DMS53 treated with DMSO at 0.1 percent for 48 hours (cell line): ENCODE data around the gene RREB1.
A peak's percentile ranks its signal among the peaks of the same experiment; 100 is the strongest.

ENCODE experiments used
- DNase-seq: peaks from one replicate; lab custom pipeline; 2025; ENCODE audit not compliant: unreplicated experiment; lab: John Stamatoyannopoulos, UW

RREB1 gene

DNA sequence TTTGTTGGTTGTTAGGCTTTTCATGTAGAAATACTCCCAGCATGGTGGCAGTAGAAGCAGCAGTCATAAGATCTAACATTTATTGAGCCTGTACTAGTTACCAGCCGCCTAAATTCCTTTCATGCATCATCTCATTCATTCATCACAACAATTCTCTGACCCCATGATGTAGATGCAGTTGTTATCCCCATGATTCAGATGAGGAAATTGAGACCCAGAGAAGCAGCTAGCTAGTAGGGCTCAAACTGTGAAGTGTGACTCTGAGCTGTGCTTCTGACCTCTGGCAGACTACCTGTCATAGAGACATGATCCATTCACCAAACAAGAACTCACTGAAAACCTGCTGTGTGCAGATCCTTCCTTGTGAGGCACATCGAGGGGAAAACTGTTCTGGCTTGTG lies 16.9 kb downstream of the RREB1 start:
- DNase-seq, result no peak

DNA sequence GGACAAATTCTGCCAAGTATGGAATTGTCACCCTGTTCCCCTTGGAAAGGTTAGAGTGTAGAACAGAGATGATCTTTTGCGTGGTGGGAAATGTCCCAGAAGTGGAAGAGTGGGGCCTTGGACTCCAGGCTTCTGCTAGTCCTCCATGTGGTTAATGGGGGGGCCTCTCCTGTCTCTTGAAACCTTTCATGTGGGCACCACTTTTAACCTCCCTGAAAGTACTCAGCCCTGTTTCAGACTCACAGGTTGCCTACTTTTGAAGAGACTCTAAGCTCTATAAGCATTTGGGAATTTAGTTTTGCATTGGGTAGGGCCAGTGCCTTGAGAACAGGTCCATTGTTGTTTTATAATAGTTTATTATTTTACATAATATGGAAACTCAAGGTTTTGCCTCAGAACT lies 17.5 kb downstream of the RREB1 start:
- no peak for DNase-seq

DNA sequence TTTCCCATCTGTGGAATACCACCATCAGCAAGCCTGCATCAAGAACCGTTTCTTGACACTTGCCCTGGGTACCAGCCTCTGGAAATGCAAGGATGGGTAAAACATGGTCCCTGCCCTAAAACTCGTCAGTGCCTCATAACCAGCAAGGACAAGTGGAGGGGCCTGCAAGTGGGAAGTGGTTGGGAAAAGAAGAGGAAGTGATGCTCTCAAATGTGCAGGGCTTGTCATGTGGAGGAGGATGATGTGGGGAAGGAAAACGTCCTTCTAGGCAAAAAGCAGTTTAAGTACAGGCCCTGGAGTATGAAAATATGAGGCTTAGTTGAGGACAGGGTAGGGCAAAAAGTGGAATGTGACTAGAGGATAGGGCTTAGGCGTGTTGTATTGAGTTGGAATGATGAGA lies 19.0 kb downstream of the RREB1 start:
- DNase-seq, result no peak

DNA sequence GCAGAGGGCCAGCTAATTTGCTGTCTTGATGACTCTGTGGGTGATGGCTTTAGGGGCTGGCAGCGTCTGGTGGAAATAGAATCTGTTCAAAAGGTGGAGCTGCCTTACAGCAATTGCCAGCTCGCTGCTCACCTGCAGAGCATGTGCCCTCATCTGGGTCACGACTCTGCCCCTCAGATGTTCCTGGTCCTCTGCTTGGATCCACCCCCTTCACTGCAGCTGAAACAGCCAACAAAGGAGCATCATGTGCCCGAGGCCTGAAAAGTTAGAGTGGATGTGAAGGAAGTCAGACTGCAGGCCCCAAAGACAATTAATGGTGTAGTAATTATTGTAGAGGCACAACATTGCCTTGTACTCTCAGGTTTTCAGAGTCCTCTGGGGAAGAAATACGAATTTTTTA lies 19.9 kb downstream of the RREB1 start:
- DNase-seq, result no peak

DNA sequence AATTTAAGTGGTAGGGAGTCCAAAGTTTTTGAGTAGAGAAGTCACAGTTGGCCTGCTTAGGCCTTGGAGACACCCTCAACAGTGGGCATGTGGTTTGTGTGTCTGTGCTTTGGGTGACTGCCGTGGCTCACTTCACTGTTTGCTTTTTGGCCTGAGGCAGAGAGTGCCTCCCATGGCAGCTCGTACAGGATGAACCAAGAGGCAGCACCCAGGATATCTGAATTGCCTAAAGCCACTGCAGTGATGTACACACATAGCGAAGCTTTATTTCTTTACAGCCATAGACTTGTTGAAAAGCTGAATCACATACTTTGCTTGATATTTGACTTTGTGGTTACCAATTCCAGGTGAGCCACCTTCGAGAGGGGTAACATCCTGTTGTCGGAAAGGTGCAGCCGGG lies 21.6 kb downstream of the RREB1 start:
- DNase-seq, result no peak

DNA sequence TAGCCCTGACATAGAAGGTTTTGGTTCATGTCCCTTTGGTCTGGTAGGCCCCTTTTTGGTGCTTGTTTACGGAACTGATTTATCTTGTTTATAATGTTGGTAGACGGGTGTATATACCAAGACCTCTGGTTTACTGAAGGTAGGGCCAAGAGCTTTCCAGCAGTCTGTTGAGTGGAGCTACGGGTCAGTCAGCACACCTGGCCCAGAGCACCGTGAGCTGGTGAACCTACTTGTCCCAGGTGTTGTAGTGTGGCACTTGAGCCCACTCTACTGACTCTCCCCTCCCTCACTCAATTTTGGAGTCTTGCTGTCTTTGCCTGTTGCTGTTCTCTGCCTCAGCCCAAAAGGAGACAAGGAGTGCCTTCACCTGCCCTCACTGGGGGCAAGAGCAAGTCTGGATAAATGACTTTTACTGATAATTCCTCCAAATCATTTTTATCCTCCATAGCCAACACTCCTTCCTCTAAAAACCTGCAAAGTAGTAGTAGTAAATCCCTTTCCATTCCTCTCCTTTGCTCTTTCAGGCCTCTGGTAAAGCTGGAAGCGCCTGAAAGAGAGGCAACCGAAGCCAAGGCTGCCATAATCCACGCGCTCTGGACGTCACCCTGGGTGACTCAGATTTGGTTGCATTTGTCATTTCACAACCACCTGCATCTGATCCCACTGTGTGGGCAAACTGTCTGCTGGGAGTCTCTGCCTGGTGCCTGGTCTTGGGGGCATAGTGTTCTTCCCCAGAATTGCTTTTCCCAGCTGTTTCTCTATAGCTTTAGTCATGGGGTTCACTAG lies 22.2 kb downstream of the RREB1 start:
- no peak for DNase-seq

DNA sequence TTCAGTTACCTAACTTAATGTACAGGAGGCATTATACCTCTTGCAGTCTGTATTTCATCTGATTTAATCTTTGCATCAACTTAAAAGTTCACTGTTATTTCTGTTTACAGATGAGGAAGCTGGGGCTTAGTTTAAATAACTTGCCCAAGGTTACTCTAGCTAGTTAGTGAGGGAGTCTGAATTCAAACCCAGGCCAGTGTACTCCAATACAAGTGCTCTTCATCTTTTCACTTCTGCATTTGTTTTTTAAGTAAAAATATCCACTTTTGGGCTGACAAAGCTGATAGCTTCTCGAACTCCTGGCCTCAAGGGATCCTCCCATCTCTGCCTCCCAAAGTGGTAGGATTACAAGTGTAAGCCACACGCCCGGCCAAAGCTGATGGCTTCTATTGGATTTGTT lies 23.6 kb downstream of the RREB1 start:
- DNase-seq, result no peak

DNA sequence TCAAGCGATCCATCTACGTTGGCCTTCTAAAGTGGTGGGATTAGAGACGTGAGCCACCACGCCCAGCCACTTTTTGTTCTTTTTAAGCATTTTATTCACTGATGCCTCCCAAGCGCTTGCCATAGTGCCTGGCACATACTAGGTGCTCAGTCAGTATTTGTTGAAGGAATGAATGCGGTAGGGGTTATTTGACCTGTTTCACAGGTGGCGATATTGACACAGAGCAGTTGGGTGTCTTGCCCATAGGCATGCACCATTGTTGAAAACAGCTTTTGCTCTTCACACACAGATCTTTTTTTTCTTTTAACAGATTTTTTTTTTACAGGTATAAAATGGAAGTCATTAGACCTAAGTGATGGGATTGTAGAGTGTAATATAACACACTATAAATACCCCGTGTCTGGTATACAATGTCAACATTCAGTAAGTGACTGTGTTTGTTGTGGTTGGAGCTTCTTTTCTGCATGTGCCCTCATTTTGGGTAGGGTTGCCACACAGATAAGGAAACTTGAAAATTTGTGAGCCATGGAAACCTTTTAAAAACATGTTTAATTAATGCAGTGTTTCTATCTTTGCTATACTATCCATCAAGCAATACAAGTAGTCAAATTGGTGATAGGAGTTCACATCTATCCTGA lies 24.8 kb downstream of the RREB1 start:
- DNase-seq, result no peak

DNA sequence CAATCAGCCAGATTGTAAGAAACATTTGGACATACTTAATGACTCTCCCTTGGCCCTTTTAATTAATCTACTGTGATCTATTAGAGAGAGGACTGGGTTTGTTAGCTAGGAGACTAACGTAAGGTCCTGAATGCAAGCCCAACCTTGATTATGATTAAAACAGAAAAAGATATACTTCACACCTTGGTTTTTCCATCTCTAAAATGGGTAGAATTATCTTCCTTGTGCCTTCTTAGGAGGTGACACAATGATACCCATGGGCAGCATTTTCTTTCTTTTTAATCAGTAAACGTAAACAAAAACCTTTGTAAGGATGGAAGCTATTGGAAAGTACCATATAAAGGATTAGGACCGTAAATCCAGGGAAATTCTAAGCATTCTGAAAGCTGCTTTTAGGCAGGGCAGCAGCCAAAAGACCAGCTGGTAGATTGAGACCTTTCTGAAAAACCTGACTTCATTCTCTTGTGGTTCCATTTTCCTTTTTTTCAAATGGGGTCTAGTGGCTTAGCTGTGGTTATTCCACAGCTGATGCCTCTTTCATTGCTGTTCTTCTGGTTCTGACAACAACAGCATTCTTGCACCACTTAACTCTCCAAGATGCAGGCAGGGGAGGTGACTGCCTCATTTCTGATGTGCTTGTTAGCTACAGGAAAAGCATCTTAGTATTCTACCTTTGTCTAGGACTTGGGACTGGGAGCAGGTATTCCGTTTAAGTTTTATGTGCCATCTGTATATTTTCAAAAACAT lies 27.4 kb downstream of the RREB1 start:
- DNase-seq, result no peak

DNA sequence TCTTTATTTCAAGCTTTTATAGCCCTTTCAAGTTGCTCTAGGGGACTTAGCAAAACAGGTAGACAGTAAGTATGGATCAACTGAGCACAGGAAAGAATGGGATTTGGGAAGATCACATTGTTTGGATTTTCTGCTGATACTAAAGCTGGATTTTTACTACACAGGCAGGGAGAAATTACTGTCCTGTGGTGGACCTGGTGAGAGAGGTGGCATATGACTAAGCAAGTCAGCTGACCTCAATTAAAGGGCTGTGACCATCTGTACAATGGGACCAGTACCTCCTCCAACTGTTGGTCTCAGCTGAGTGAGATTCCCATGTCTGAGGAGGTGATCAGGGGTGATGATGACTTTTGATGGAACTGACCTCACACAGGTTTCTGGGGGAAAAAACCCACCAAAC lies 28.0 kb downstream of the RREB1 start:
- DNase-seq, result no peak

DNA sequence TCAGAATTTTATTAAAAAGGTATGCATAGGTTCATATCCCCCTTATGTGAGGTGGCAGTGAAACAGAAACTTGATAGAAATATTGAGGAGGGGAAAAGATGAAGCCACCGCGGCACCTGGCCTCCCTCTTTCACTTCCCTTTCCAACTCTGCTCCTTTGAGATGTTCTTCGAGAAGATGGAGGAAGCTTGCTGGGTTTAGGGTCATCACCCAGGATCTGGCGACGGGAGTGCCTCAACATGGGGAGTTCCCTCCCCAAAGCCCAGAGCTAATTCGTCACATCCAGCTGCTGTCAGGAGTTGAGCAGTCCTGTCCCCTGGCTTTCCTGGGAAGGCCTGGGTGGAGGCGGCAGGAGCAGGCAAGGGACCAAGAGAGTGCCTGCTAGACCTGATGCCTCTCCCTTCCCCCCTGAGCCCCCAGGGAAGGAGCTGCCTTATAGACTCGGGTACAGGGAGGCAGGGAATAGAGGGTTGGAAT lies 29.1 kb downstream of the RREB1 start:
- DNase-seq, result no peak

DNA sequence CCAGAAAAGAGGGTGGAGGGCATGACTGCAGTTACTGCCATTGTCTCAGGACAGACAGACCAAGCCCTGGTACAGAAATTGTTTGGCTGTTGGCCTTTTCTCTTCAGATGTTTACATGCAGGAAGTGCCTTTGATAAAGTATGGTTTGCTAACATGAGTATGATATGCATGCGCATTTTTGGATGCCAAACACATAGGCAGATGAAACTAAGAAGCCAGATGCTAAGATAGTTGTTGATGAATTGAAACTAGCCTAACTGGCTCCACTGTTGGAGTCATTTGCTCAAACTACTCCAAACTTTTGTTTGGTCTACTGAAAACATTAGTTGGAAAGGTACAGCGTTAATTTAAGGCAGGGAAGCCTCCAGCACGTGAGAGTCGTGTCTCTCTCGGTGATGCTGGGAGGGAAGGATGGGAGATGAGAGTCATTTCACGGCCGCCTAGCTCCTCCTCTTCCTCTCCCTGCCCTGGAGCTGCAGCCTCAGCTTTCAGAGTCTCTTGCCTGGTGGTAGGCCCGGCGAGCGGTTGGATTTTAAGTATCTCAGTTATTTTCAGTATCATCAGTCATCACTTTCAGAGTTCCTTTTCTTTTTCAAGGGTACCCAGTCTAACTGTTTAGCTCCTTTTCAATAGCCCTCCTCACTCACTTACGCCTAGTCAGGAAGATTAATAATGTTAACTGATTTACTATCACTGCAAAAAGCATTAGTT lies 29.7 kb downstream of the RREB1 start:
- DNase-seq, result no peak

DNA sequence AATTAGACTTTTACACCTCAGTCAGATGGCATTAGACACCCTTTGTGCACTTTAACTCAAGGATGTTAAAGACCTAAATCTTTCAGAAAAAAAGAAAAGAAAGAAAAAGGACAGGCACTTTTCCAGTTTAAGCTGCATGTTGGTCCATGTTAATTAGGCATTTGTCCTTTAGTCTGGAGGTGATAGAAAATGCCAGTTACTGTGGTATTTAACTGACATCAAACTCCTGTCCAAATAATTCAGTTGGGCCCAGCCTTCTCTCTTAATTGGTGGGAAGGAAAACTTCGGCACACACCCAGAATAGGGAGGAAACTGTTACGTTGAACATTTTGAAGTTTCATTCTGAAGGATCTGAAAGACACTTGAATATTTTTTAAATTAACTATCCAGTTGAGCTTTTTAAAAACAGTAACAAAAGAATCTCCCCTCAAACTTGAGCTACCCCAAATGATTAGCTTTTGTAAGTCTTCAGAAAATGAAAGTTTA lies 30.3 kb downstream of the RREB1 start:
- DNase-seq, result no peak

DNA sequence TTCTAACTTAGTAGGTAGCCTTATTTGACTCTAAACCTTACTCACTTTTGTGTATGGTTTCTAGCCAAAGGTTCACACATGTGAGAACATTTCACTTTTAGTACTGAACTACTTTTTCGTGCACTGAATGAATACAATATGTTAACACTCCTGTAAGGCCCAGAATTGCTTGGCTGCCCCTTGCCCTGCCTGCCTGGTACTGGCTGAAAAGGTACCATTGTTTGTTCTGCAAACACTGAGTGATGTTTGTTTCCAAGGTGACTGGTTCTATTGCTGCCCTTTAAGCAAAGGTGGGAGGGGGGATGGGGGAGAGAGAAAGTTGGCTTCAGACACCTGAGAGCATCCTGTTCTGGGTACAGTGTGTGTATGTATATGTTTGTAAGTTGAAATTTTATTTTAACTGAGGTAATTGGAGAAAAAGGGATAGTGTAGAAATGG lies 31.2 kb downstream of the RREB1 start:
- peak; percentile 90 for DNase-seq

DNA sequence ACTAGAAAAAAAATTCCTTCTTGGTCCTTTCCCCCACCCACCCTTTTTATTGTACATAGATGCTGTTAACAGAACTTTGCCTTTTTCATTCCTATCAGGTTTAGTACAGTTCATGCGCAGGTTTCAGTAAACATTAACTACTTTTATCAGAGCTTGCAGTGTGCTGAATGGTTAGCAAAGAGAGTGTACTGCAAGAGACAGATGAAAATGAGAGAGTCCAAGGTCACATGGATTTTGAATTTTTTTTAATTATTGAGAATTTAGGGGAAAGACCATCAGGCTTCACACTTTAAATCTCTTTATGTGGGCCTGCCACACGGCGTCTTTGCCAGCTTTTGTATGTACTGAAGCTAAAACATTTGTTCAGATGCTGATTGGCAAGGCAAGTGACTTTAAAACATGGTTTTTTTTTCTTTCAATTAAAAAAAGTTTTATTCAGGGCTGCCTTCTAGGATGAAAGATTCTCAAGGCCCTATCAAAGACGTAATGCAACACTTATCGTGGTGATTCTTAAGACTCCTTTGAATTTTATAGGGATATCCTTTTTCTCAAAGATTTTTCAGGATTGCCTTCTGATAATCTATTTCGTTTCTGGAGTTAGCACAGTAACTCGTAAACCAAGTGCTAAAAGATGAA lies 32.2 kb downstream of the RREB1 start:
- DNase-seq, result no peak

DNA sequence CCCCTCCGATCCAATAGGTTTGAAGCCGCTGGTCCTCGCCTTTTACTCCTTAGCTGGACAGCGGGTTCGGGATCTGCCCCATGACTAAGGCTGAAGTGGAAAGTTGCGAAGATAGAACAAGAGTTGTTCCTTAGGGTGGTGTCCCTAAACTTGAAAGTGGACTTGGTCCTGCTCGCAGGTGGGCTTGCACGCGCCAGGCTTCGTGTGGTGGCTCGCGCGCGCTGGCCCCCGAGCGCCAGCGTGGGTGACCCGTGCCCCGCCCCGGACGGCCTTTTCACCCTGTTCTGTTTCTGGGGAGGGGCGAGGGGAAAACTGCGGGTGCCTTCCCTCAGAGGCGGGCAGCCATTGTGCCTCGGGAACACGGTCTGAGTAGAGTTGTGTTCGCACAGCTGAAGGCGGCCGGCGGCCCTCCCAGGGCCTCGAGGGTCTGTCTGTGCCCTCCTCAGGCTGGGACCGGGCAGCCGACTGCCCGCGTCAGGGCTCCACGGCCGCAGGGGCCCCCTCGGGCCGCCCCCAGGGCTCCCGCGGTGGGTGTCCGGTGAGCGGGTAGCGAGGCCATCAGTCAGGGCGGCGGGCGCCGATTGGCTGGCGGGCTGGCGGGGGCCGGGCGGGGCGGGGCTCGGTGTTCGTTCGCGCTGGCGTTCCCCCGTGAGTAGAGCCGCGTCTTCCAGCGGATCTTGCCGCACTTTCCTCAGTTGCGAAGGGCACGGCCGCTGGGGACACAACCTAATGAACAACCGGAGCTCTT lies 33.0 kb downstream of the RREB1 start:
- peak; percentile 64 for DNase-seq

DNA sequence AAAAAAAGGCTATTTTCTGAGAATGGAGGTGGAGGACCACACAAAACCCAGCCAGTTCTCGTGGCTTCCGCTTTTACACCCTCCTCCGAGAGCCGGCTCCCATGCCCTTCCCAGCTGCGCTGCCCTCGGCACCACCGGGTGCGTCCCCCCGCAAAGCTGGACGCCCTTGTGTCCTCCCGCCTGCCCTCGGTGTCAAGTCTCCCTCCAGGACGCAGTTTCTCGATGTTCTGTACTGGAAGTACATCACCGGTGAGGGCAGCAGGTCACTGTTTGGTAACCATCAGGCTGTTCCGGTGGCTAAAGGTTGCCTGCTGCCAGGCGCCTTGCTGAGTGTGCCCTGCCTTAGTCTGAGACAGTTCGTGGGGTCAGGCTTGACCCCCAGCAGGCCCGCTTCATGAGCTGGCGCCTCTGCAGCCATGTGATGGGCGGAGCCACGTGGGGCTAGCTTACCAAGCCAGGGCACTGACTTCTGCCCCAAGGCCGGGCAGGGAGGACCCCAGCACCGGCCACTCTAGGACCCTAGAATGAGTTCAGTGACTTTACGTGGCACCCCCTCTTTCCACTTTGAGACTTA lies 34.6 kb downstream of the RREB1 start:
- no peak for DNase-seq

DNA sequence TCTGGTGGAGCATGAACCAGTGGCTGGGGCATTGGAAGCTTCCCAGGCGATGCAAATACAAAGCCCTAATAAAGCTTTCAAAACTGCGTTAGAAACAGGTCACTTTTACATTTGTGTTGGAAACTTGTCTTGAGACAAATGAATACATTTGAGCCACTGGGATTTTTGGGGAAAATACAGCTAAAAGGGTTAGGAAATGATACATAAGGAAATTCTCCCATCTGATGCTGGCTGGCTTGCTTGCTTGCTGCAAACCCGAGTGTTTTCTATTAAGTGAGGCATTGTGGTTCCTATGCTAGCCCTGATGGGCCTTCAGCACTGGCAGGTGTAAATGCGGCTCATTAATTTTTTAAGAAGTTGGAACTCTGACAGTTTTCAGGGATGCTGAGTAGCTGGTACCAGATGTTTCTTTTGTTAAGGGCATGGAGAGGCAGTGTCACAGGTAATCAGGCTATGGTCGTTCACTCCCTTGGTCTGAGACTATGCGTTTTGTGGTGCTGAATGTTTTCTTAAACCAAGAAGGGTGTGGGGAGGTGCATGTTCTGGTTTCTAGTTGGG lies 35.2 kb downstream of the RREB1 start:
- peak; percentile 59 for DNase-seq

DNA sequence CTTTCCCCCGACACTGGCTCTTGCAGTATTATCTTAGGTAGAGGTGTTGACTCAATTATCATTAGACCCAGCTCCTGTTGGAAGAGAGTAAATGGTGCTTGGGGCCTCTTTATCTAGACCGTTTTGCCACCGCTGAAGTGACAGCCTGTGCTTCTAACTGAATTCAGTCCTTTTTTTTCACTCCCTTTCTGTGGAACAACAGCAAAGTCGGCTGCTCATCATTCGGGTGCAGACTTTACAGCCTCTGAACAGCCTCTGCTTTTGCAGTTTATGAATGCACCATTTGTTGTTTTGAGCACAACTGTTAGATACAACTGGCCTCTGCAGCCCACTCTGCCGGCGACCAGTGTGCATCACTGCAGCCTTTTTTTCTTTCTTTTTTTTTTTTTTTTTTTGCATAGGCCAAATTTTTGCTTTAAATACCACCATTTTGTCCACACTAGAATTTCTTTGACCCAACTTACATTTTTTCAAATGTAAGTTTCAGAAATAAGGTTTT lies 35.8 kb downstream of the RREB1 start:
- DNase-seq, result no peak
